ENCODE data around the gene GK. TPM values are rescaled to one million over a fixed set of nuclear protein-coding genes. Genes with fewer than 3 reads are reported as not detected.

The GK gene
- total RNA-seq, 1 donor from 2014 or later = 16.3 TPM

GRCh38 chrX:30689116-30689515, 35.9 kb downstream of the GK start:
- H3K27me3 Mint-ChIP-seq = no peaks in the 10 kb centered on the region
- H3K4me3 Mint-ChIP-seq (ENCODE audit: low read depth) = no peak overlapping the region
- TF ChIP-seq CTCF (IDR thresholded peaks at IDR 0.05; ENCODE audit: unreplicated experiment) = no peak
- peaks cover 8% of the 10 kb centered on the region for H3K36me3 Mint-ChIP-seq (ENCODE audit: insufficient read depth)
- no peak overlapping the region for H3K27ac Mint-ChIP-seq
- DNase-seq (ENCODE audit: low spot score, unreplicated experiment) = no peak
- H3K9me3 Mint-ChIP-seq (ENCODE audit: low read depth) = no peaks in the 10 kb centered on the region
- H3K4me1 Mint-ChIP-seq (ENCODE audit: low read depth) = peaks cover 2% of the 10 kb centered on the region

- peaks cover 14% of the 10 kb centered on the region for H3K36me3 Mint-ChIP-seq (ENCODE audit: insufficient read depth)
- H3K9me3 Mint-ChIP-seq (ENCODE audit: low read depth) = no peaks in the 10 kb centered on the region
- no peak for DNase-seq (ENCODE audit: low spot score, unreplicated experiment)
- H3K4me1 Mint-ChIP-seq (ENCODE audit: low read depth) = peaks cover 6% of the 10 kb centered on the region
- no peaks in the 10 kb centered on the region for H3K27me3 Mint-ChIP-seq
- TF ChIP-seq CTCF (IDR thresholded peaks at IDR 0.05; ENCODE audit: unreplicated experiment) = no peak
- H3K4me3 Mint-ChIP-seq (ENCODE audit: low read depth) = no peak overlapping the region
- H3K27ac Mint-ChIP-seq = no peak overlapping the region
Measured at GRCh38 chrX:30690330-30690729, 37.1 kb downstream of the GK start.

- no peaks in the 10 kb centered on the region for H3K27me3 Mint-ChIP-seq
- peaks cover 6% of the 10 kb centered on the region for H3K4me1 Mint-ChIP-seq (ENCODE audit: low read depth)
- no peaks in the 10 kb centered on the region for H3K9me3 Mint-ChIP-seq (ENCODE audit: low read depth)
- H3K4me3 Mint-ChIP-seq (ENCODE audit: low read depth) = no peak overlapping the region
- no peak for DNase-seq (ENCODE audit: low spot score, unreplicated experiment)
- no peak for TF ChIP-seq CTCF (IDR thresholded peaks at IDR 0.05; ENCODE audit: unreplicated experiment)
- H3K27ac Mint-ChIP-seq = no peak overlapping the region
- peaks cover 13% of the 10 kb centered on the region for H3K36me3 Mint-ChIP-seq (ENCODE audit: insufficient read depth)
Measured at GRCh38 chrX:30693999-30694650, 40.9 kb downstream of the GK start.

DNA sequence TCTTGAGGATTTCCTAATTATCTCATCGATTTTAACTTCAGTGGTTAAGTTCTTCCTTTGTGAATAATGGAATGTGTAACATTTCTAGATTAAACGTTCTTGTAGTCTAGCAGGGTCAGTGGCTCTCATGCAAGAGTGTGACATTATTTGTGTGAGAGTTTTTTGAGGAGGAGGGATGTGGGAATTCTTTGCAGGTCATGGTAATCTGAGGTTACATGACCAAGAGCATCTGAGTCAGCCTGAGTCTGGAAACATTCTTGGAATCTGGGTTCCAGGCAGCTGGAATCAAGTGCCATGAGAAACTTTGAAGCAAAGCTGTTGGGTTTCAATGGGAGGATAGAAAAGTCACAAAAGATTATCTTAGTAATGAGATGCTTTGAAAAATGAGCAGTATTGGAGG, 49.5 kb downstream of the GK start:
- no peaks in the 10 kb centered on the region for H3K4me1 Mint-ChIP-seq (ENCODE audit: low read depth)
- H3K27me3 Mint-ChIP-seq = no peaks in the 10 kb centered on the region
- H3K36me3 Mint-ChIP-seq (ENCODE audit: insufficient read depth) = peaks cover 4% of the 10 kb centered on the region

GRCh38 chrX:30706216-30706775, 53.1 kb downstream of the GK start:
- Mint-ChIP-seq H3K4me1 (ENCODE audit: low read depth) (no peaks in the 10 kb centered on the region), H3K9me3 (ENCODE audit: low read depth) (no peaks in the 10 kb centered on the region), H3K4me3 (ENCODE audit: low read depth) (no peak overlapping the region), H3K27me3 (no peaks in the 10 kb centered on the region), H3K36me3 (ENCODE audit: insufficient read depth) (peaks cover 3% of the 10 kb centered on the region), H3K27ac (no peak overlapping the region)
- no peak for DNase-seq (ENCODE audit: low spot score, unreplicated experiment)
- no peak for TF ChIP-seq CTCF (IDR thresholded peaks at IDR 0.05; ENCODE audit: unreplicated experiment)

More for the DNA sequence above, 49.5 kb downstream of the GK start:
- no peak for TF ChIP-seq CTCF (IDR thresholded peaks at IDR 0.05; ENCODE audit: unreplicated experiment)
- no peak overlapping the region for H3K27ac Mint-ChIP-seq
- DNase-seq (ENCODE audit: low spot score, unreplicated experiment) = no peak
- no peaks in the 10 kb centered on the region for H3K9me3 Mint-ChIP-seq (ENCODE audit: low read depth)
- H3K4me3 Mint-ChIP-seq (ENCODE audit: low read depth) = no peak overlapping the region
